ENCODE data around the gene EVI5. TPM values are rescaled to one million over a fixed set of nuclear protein-coding genes. Genes with fewer than 3 reads are reported as not detected.

EVI5 gene
- total RNA-seq, 1 experiment from 2014 or later: 23.2 TPM

- intact Hi-C loops (cut with micrococcal nuclease): no loop called here
- Mint-ChIP-seq H3K4me3 (ENCODE audit: unreplicated experiment) (no peak overlapping the region), H3K4me1 (ENCODE audit: insufficient read depth, unreplicated experiment) (no peaks in the 10 kb centered on the region), H3K9me3 (ENCODE audit: unreplicated experiment) (peaks cover 15% of the 10 kb centered on the region), H3K27me3 (ENCODE audit: insufficient read depth, unreplicated experiment) (no peaks in the 10 kb centered on the region), H3K27ac (ENCODE audit: low read depth, unreplicated experiment) (no peak overlapping the region), H3K36me3 (ENCODE audit: insufficient read depth, unreplicated experiment) (peaks cover 5% of the 10 kb centered on the region)
- CTCF ChIA-PET: interaction anchor here (1.8 kb wide), 1 partner anchor 19 kb away, joined by 5 read pairs; no protein-coding TSS in a partner anchor
- POLR2A ChIA-PET: interaction anchor here (1.9 kb wide), 1 partner anchor 15 kb away, joined by 8 read pairs; the partner anchor contains the start of gene EVI5
- BruUV-seq (replicated peaks): no TSS peak
- no peak for TF ChIP-seq CTCF (IDR thresholded peaks at IDR 0.05; ENCODE audit: unreplicated experiment)
- DNase-seq (ENCODE audit: unreplicated experiment): no peak
Measured at GRCh38 chr1:92768915-92769314, 16.0 kb downstream of the EVI5 start.

- Mint-ChIP-seq H3K4me3 (ENCODE audit: unreplicated experiment) (no peak overlapping the region), H3K36me3 (ENCODE audit: insufficient read depth, unreplicated experiment) (peaks cover 5% of the 10 kb centered on the region), H3K27ac (ENCODE audit: low read depth, unreplicated experiment) (no peak overlapping the region), H3K9me3 (ENCODE audit: unreplicated experiment) (peaks cover 15% of the 10 kb centered on the region), H3K27me3 (ENCODE audit: insufficient read depth, unreplicated experiment) (no peaks in the 10 kb centered on the region), H3K4me1 (ENCODE audit: insufficient read depth, unreplicated experiment) (no peaks in the 10 kb centered on the region)
- ChIA-PET CTCF (interaction anchor here (1.8 kb wide), 1 partner anchor 19 kb away, joined by 5 read pairs; no protein-coding TSS in a partner anchor), POLR2A (interaction anchor here (0.7 to 1.9 kb wide), 2 partner anchors 14 to 16 kb away, joined by 3 to 8 read pairs; partner anchors contain the start of gene EVI5)
- TF ChIP-seq CTCF (IDR thresholded peaks at IDR 0.05; ENCODE audit: unreplicated experiment): no peak
- no peak for DNase-seq (ENCODE audit: unreplicated experiment)
- BruUV-seq (replicated peaks): no TSS peak
- intact Hi-C loops (cut with micrococcal nuclease): no loop called here
Measured at GRCh38 chr1:92768296-92768695, 16.6 kb downstream of the EVI5 start.

- ChIA-PET CTCF (interaction anchor here (0.8 to 1.3 kb wide), 2 partner anchors 15 to 20 kb away, joined by 3 to 7 read pairs; no protein-coding TSS in a partner anchor), POLR2A (interaction anchor here (0.7 to 1.7 kb wide), 2 partner anchors 21 to 69 kb away, joined by 3 to 6 read pairs; partner anchors contain the start of gene EVI5)
- DNase-seq (ENCODE audit: unreplicated experiment): no peak
- no peak overlapping the region for H3K4me3 Mint-ChIP-seq (ENCODE audit: unreplicated experiment)
- H3K36me3 Mint-ChIP-seq (ENCODE audit: insufficient read depth, unreplicated experiment): no peaks in the 10 kb centered on the region
- peaks cover 4% of the 10 kb centered on the region for H3K4me1 Mint-ChIP-seq (ENCODE audit: insufficient read depth, unreplicated experiment)
- TF ChIP-seq CTCF (IDR thresholded peaks at IDR 0.05; ENCODE audit: unreplicated experiment): no peak
- peaks cover 6% of the 10 kb centered on the region for H3K9me3 Mint-ChIP-seq (ENCODE audit: unreplicated experiment)
- BruUV-seq (replicated peaks): no TSS peak
- H3K27me3 Mint-ChIP-seq (ENCODE audit: insufficient read depth, unreplicated experiment): no peaks in the 10 kb centered on the region
- H3K27ac Mint-ChIP-seq (ENCODE audit: low read depth, unreplicated experiment): no peak overlapping the region
- intact Hi-C loops (cut with micrococcal nuclease): no loop called here
Measured at GRCh38 chr1:92764116-92764515, 20.8 kb downstream of the EVI5 start.

- intact Hi-C loops (cut with micrococcal nuclease): no loop called here
- BruUV-seq (replicated peaks): no TSS peak
- no peaks in the 10 kb centered on the region for H3K36me3 Mint-ChIP-seq (ENCODE audit: insufficient read depth, unreplicated experiment)
- ChIA-PET CTCF (interaction anchor here (0.5 to 2.0 kb wide), 4 partner anchors 13 to 824 kb away, joined by 3 to 14 read pairs (median 4); no protein-coding TSS in a partner anchor), POLR2A (interaction anchor here (0.6 kb wide), 1 partner anchor 79 kb away, joined by 3 read pairs; no protein-coding TSS in a partner anchor)
- no peak overlapping the region for H3K4me3 Mint-ChIP-seq (ENCODE audit: unreplicated experiment)
- DNase-seq (ENCODE audit: unreplicated experiment): no peak
- peaks cover 4% of the 10 kb centered on the region for H3K4me1 Mint-ChIP-seq (ENCODE audit: insufficient read depth, unreplicated experiment)
- H3K27me3 Mint-ChIP-seq (ENCODE audit: insufficient read depth, unreplicated experiment): no peaks in the 10 kb centered on the region
- H3K9me3 Mint-ChIP-seq (ENCODE audit: unreplicated experiment): no peaks in the 10 kb centered on the region
- TF ChIP-seq CTCF (IDR thresholded peaks at IDR 0.05; ENCODE audit: unreplicated experiment): no peak
- H3K27ac Mint-ChIP-seq (ENCODE audit: low read depth, unreplicated experiment): no peak overlapping the region
Measured at GRCh38 chr1:92762355-92762754, 22.6 kb downstream of the EVI5 start.
